Activated T-helper 2 cell treated with anti-CD3 and anti-CD28 coated beads, Interferon-gamma antibody, Interleukin-2, Interleukin-4, amounts not matched to agents 10 μg/mL and 5 μg/mL and 100 μg/mL, durations not matched to agents 14 hours and 24 hours and 36 hours (primary cell): ENCODE data around the gene HSPB7. TPM values are rescaled to one million over a fixed set of nuclear protein-coding genes. Genes with fewer than 3 reads are reported as not detected.

Experiments used
- DNase-seq: peaks from one replicate; pipeline ENCODE4 v3.0.0; 2021; ENCODE audit warnings: low spot score
- H3K27ac Mint-ChIP-seq: one replicate; pipeline ENCODE4 v1.8.0; 2021; ENCODE audit warnings: mixed read lengths
- H3K27me3 Mint-ChIP-seq: one replicate; pipeline ENCODE4 v1.8.0; 2021; ENCODE audit warnings: low read depth, mixed read lengths
- H3K36me3 Mint-ChIP-seq: one replicate; pipeline ENCODE4 v1.8.0; 2021; ENCODE audit warnings: low read depth, mixed read lengths
- H3K4me1 Mint-ChIP-seq: one replicate; pipeline ENCODE4 v1.8.0; 2021; ENCODE audit warnings: low read depth, mixed read lengths
- H3K4me3 Mint-ChIP-seq: one replicate; pipeline ENCODE4 v1.8.0; 2021; ENCODE audit warnings: low read depth, mild to moderate bottlenecking, moderate library complexity, mixed read lengths
- H3K9me3 Mint-ChIP-seq: one replicate; pipeline ENCODE4 v1.8.0; 2021; ENCODE audit warnings: mixed read lengths
- intact Hi-C: fragments of 100-400 bp; cut with micrococcal nuclease; formaldehyde crosslinking; loops from one replicate; pipeline ENCODE4 v1.15.1; 2023
- total RNA-seq: library from RNA; stranded (reverse); gene quantifications from 2 replicates; pipeline ENCODE4 v1.2.3, GENCODE V29; 2022

The HSPB7 gene
- total RNA-seq, 1 donor from 2014 or later = not detected

- H3K27me3 Mint-ChIP-seq = no peaks in the 10 kb centered on the region
- peaks cover 49% of the 10 kb centered on the region for H3K36me3 Mint-ChIP-seq
- H3K27ac Mint-ChIP-seq = peak overlapping the region; percentile 19
- peaks cover 35% of the 10 kb centered on the region for H3K4me1 Mint-ChIP-seq
- peak overlapping the region; percentile 26 for H3K4me3 Mint-ChIP-seq
- no peaks in the 10 kb centered on the region for H3K9me3 Mint-ChIP-seq
- intact Hi-C loops = loop anchor here (10.0 kb wide), 1 partner anchor 359 kb away; the partner anchor contains the start of gene DDI2
- no peak for DNase-seq
These were observed 44.1 kb downstream of the HSPB7 start for GRCh38 chr1:15973772-15974171.

GRCh38 chr1:15972409-15972808, 45.4 kb downstream of the HSPB7 start:
- H3K27me3 Mint-ChIP-seq = no peaks in the 10 kb centered on the region
- H3K9me3 Mint-ChIP-seq = no peaks in the 10 kb centered on the region
- peaks cover 46% of the 10 kb centered on the region for H3K4me1 Mint-ChIP-seq
- intact Hi-C loops = loop anchor here (10.0 kb wide), 1 partner anchor 358 kb away; the partner anchor contains the start of gene DDI2
- DNase-seq = no peak
- H3K36me3 Mint-ChIP-seq = peaks cover 63% of the 10 kb centered on the region
- H3K4me3 Mint-ChIP-seq = no peak overlapping the region
- no peak overlapping the region for H3K27ac Mint-ChIP-seq

- H3K9me3 Mint-ChIP-seq = no peaks in the 10 kb centered on the region
- no peak overlapping the region for H3K27ac Mint-ChIP-seq
- H3K36me3 Mint-ChIP-seq = peaks cover 72% of the 10 kb centered on the region
- no peaks in the 10 kb centered on the region for H3K27me3 Mint-ChIP-seq
- no peak for DNase-seq
- peaks cover 51% of the 10 kb centered on the region for H3K4me1 Mint-ChIP-seq
- intact Hi-C loops = loop anchor here (10.0 kb wide), 1 partner anchor 356 kb away; the partner anchor contains the start of gene DDI2
- no peak overlapping the region for H3K4me3 Mint-ChIP-seq
These were observed 46.9 kb downstream of the HSPB7 start for GRCh38 chr1:15970911-15971310.

- Mint-ChIP-seq H3K9me3 (no peaks in the 10 kb centered on the region), H3K27ac (no peak overlapping the region), H3K36me3 (peaks cover 72% of the 10 kb centered on the region), H3K27me3 (no peaks in the 10 kb centered on the region), H3K4me3 (no peak overlapping the region), H3K4me1 (peaks cover 60% of the 10 kb centered on the region)
- DNase-seq = no peak
- intact Hi-C loops = loop anchor here (5.0 kb wide), 1 partner anchor 398 kb away; the partner anchor contains the start of gene SZRD1
These were observed 48.4 kb downstream of the HSPB7 start for GRCh38 chr1:15969321-15969880.

GRCh38 chr1:15968172-15968571, 49.7 kb downstream of the HSPB7 start:
- intact Hi-C loops = loop anchor here (5.0 kb wide), 1 partner anchor 399 kb away; the partner anchor contains the start of gene SZRD1
- no peak overlapping the region for H3K4me3 Mint-ChIP-seq
- H3K27ac Mint-ChIP-seq = peak overlapping the region; percentile 88
- H3K4me1 Mint-ChIP-seq = peaks cover 64% of the 10 kb centered on the region
- peaks cover 74% of the 10 kb centered on the region for H3K36me3 Mint-ChIP-seq
- DNase-seq = no peak
- H3K9me3 Mint-ChIP-seq = no peaks in the 10 kb centered on the region
- H3K27me3 Mint-ChIP-seq = no peaks in the 10 kb centered on the region

GRCh38 chr1:15966956-15967344, 50.9 kb downstream of the HSPB7 start:
- Mint-ChIP-seq H3K36me3 (peaks cover 70% of the 10 kb centered on the region), H3K9me3 (no peaks in the 10 kb centered on the region), H3K4me1 (peaks cover 64% of the 10 kb centered on the region), H3K27me3 (no peaks in the 10 kb centered on the region), H3K4me3 (peak overlapping the region; percentile 24), H3K27ac (peak overlapping the region; percentile 88)
- intact Hi-C loops = loop anchor here (1.0 to 5.0 kb wide), 6 partner anchors 8 to 400 kb away; partner anchors contain the start of gene SZRD1
- DNase-seq = no peak

- H3K9me3 Mint-ChIP-seq = no peaks in the 10 kb centered on the region
- peak overlapping the region; percentile 99 for H3K27ac Mint-ChIP-seq
- H3K4me1 Mint-ChIP-seq = peaks cover 63% of the 10 kb centered on the region
- peak; percentile 59 for DNase-seq
- H3K36me3 Mint-ChIP-seq = peaks cover 73% of the 10 kb centered on the region
- intact Hi-C loops = loop anchor here (1.0 to 5.0 kb wide), 6 partner anchors 9 to 401 kb away; partner anchors contain the start of gene SZRD1
- no peaks in the 10 kb centered on the region for H3K27me3 Mint-ChIP-seq
- peak overlapping the region; percentile 77 for H3K4me3 Mint-ChIP-seq
These were observed 51.5 kb downstream of the HSPB7 start for GRCh38 chr1:15966081-15966955.

GRCh38 chr1:15965228-15965767, 52.5 kb downstream of the HSPB7 start:
- H3K36me3 Mint-ChIP-seq = peaks cover 67% of the 10 kb centered on the region
- H3K9me3 Mint-ChIP-seq = no peaks in the 10 kb centered on the region
- H3K27me3 Mint-ChIP-seq = no peaks in the 10 kb centered on the region
- intact Hi-C loops = loop anchor here (5.0 kb wide), 1 partner anchor 402 kb away; the partner anchor contains the start of gene SZRD1
- peak overlapping the region; percentile 99 for H3K27ac Mint-ChIP-seq
- peaks cover 63% of the 10 kb centered on the region for H3K4me1 Mint-ChIP-seq
- DNase-seq = no peak
- peak overlapping the region; percentile 77 for H3K4me3 Mint-ChIP-seq

Other genes starting within 250 kb of the HSPB7 start
- 1.5 and 1.6 TPM in 2 replicates for gene UQCRHL, start 210.4 kb downstream of the HSPB7 start, total RNA-seq
- gene SPEN, start 170.3 kb downstream of the HSPB7 start, total RNA-seq = 75.0 and 75.9 TPM in 2 replicates
- 65.7 and 67.8 TPM in 2 replicates for gene ZBTB17, start 41.9 kb downstream of the HSPB7 start, total RNA-seq
- gene SRARP, start 13.8 kb downstream of the HSPB7 start, total RNA-seq = not detected in 2 replicates
- gene CLCNKA, start 4.0 kb upstream of the HSPB7 start, total RNA-seq = not detected in 2 replicates
- gene CLCNKB, start 25.7 kb upstream of the HSPB7 start, total RNA-seq = not detected in 2 replicates
- gene FAM131C, start 55.6 kb upstream of the HSPB7 start, total RNA-seq = 1.4 and 1.8 TPM in 2 replicates
- gene EPHA2, start 138.0 kb upstream of the HSPB7 start, total RNA-seq = not detected in 2 replicates
- 6.4 and 7.5 TPM in 2 replicates for gene ARHGEF19, start 194.6 kb upstream of the HSPB7 start, total RNA-seq
- 3.2 and 3.9 TPM in 2 replicates for gene CPLANE2, start 219.1 kb upstream of the HSPB7 start, total RNA-seq